ENCODE data around the gene KRT79. TPM values are rescaled to one million over a fixed set of nuclear protein-coding genes. Genes with fewer than 3 reads are reported as not detected.

The KRT79 gene
- total and polyA plus RNA-seq, 2 donors (not counting 1 experiment from before 2014, with no cell fraction given), result not detected

DNA sequence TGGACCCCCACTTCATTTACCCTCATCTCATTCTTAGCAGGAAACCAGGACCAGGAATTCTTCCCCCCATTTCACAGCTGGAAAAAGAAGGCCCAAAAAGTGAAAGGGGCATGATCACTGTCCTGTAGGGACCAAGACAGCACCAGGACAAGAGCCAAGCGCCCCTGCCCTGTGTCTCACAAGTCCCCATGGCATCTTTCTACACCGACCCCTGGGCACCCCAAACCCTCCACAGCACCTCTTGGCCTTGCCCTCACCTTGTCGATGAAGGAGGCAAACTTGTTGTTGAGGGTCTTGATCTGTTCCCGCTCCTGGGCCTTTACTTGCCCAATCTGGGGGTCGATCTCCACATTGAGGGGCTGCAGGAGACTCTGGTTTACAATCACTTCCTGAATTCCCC, 57.7 kb downstream of the KRT79 start:
- Histone ChIP-seq H3K27me3 (ENCODE audit: control insufficient read depth, insufficient read depth, low read length) (peaks cover 18% of the 10 kb centered on the region), H3K4me2 (ENCODE audit: extremely low read depth, insufficient read depth, low read length) (no peak overlapping the region)
- no peak for DNase-seq (ENCODE audit: low read depth in 2 of 2)

DNA sequence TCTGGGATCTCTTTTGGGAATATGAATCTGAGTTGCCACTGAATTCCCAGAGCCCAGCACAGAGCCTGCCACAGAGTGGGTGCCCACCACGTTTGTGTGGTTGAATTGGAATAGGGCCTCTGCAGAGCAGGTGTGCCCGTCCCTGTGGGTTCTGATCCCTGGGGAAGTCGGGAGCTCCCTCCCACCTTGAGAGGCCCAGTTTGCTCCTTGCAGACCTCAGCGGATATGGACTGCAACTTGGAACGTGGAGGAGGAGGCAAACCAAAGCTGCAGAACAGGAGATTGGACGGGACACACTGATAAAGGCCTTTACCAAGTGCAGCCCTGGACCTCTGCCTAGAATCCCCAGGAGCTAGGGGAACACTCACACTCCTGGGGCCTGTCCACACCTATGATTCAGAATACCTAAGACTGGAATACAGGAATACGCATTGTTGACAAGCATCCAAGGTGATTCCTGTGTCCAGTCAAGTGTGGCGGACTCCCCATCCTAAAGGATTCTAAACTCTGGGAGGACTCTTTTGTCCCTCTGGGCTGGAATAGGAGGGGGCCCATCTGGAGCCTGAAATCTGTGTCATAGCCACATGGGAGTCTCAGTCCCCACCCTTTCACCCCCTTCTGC, 59.4 kb downstream of the KRT79 start:
- H3K4me1 ChIP-seq (ENCODE audit: control insufficient read depth, extremely low read depth, insufficient read depth, low read length), result no peaks in the 10 kb centered on the region
- H4K20me1 ChIP-seq (ENCODE audit: control insufficient read depth, extremely low read depth, insufficient read depth, low read length), result no peaks in the 10 kb centered on the region
- H3K9me3 ChIP-seq (ENCODE audit: control insufficient read depth, insufficient read depth, low read depth, low read length), result no peaks in the 10 kb centered on the region
- H3K36me3 ChIP-seq (ENCODE audit: control insufficient read depth, insufficient read depth, low read length), result no peaks in the 10 kb centered on the region
- no peak overlapping the region for H3K27ac ChIP-seq (ENCODE audit: insufficient read depth, low read length)
- H3K4me3 ChIP-seq (replicated peaks in 1 of 4; ENCODE audit: control extremely low read depth in 1 of 4, insufficient read depth in 1 of 4, low read depth in 3 of 4, low read length in 4 of 4), result no peak overlapping the region
- peaks cover 13% of the 10 kb centered on the region for H3K27me3 ChIP-seq (ENCODE audit: control insufficient read depth, insufficient read depth, low read length)
- no peak overlapping the region for H3K9ac ChIP-seq (ENCODE audit: insufficient read depth, low read length)
- no peaks in the 10 kb centered on the region for H3K79me2 ChIP-seq (ENCODE audit: control insufficient read depth, insufficient read depth, low read length)
- DNase-seq (ENCODE audit: low read depth in 2 of 2), result no peak
- H2AFZ ChIP-seq (ENCODE audit: low read length), result no peak overlapping the region
- no peak overlapping the region for H3K4me2 ChIP-seq (ENCODE audit: extremely low read depth, insufficient read depth, low read length)
- no peak for TF ChIP-seq EZH2 (IDR thresholded peaks at IDR 0.05; ENCODE audit: low read length, missing control alignments)
- TF ChIP-seq, protein P1, sequence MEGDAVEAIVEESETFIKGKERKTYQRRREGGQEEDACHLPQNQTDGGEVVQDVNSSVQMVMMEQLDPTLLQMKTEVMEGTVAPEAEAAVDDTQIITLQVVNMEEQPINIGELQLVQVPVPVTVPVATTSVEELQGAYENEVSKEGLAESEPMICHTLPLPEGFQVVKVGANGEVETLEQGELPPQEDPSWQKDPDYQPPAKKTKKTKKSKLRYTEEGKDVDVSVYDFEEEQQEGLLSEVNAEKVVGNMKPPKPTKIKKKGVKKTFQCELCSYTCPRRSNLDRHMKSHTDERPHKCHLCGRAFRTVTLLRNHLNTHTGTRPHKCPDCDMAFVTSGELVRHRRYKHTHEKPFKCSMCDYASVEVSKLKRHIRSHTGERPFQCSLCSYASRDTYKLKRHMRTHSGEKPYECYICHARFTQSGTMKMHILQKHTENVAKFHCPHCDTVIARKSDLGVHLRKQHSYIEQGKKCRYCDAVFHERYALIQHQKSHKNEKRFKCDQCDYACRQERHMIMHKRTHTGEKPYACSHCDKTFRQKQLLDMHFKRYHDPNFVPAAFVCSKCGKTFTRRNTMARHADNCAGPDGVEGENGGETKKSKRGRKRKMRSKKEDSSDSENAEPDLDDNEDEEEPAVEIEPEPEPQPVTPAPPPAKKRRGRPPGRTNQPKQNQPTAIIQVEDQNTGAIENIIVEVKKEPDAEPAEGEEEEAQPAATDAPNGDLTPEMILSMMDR (conservative IDR thresholded peaks at IDR 0.05 in 1 of 2, IDR thresholded peaks at IDR 0.05 in 1 of 2; ENCODE audit: low read depth in 1 of 2, low read length in 2 of 2), result no peak

More for the DNA sequence above, 57.7 kb downstream of the KRT79 start:
- no peak overlapping the region for H3K4me3 ChIP-seq (replicated peaks in 1 of 4; ENCODE audit: control extremely low read depth in 1 of 4, insufficient read depth in 1 of 4, low read depth in 3 of 4, low read length in 4 of 4)
- no peaks in the 10 kb centered on the region for H3K4me1 ChIP-seq (ENCODE audit: control insufficient read depth, extremely low read depth, insufficient read depth, low read length)
- H4K20me1 ChIP-seq (ENCODE audit: control insufficient read depth, extremely low read depth, insufficient read depth, low read length), result no peaks in the 10 kb centered on the region
- no peak for TF ChIP-seq EZH2 (IDR thresholded peaks at IDR 0.05; ENCODE audit: low read length, missing control alignments)
- TF ChIP-seq, protein P1 (conservative IDR thresholded peaks at IDR 0.05 in 1 of 2, IDR thresholded peaks at IDR 0.05 in 1 of 2; ENCODE audit: low read depth in 1 of 2, low read length in 2 of 2), result no peak
- H3K9ac ChIP-seq (ENCODE audit: insufficient read depth, low read length), result no peak overlapping the region
- H3K27ac ChIP-seq (ENCODE audit: insufficient read depth, low read length), result no peak overlapping the region
- H2AFZ ChIP-seq (ENCODE audit: low read length), result no peak overlapping the region
- H3K79me2 ChIP-seq (ENCODE audit: control insufficient read depth, insufficient read depth, low read length), result no peaks in the 10 kb centered on the region
- H3K9me3 ChIP-seq (ENCODE audit: control insufficient read depth, insufficient read depth, low read depth, low read length), result no peaks in the 10 kb centered on the region
- H3K36me3 ChIP-seq (ENCODE audit: control insufficient read depth, insufficient read depth, low read length), result no peaks in the 10 kb centered on the region

DNA sequence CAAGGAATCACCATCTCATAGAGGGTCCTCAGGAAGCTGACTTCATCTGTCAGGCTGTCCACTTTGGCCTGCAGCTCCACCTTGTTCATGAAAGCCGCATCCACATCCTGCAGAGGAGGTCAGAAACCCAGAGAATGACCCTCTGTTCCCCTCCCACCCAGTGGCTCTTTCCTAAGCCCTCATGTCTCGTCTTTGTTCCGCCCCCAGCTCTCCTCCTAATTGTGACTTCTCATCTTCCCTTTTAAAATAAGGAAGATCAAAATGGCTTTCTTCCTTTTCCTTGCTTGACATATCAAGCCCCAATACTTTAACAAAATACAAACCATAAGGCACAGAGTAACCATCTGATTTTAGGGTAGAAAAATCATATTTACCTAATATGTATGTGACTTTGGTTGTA, 61.3 kb downstream of the KRT79 start:
- H3K9ac ChIP-seq (ENCODE audit: insufficient read depth, low read length), result no peak overlapping the region
- H4K20me1 ChIP-seq (ENCODE audit: control insufficient read depth, extremely low read depth, insufficient read depth, low read length), result no peaks in the 10 kb centered on the region
- no peak overlapping the region for H2AFZ ChIP-seq (ENCODE audit: low read length)
- H3K79me2 ChIP-seq (ENCODE audit: control insufficient read depth, insufficient read depth, low read length), result no peaks in the 10 kb centered on the region
- H3K36me3 ChIP-seq (ENCODE audit: control insufficient read depth, insufficient read depth, low read length), result no peaks in the 10 kb centered on the region
- DNase-seq (ENCODE audit: low read depth in 2 of 2), result no peak
- no peak overlapping the region for H3K27ac ChIP-seq (ENCODE audit: insufficient read depth, low read length)
- peaks cover 12% of the 10 kb centered on the region for H3K27me3 ChIP-seq (ENCODE audit: control insufficient read depth, insufficient read depth, low read length)
- no peaks in the 10 kb centered on the region for H3K4me1 ChIP-seq (ENCODE audit: control insufficient read depth, extremely low read depth, insufficient read depth, low read length)
- TF ChIP-seq, protein P1 (conservative IDR thresholded peaks at IDR 0.05 in 1 of 2, IDR thresholded peaks at IDR 0.05 in 1 of 2; ENCODE audit: low read depth in 1 of 2, low read length in 2 of 2), result no peak
- no peak for TF ChIP-seq EZH2 (IDR thresholded peaks at IDR 0.05; ENCODE audit: low read length, missing control alignments)
- no peaks in the 10 kb centered on the region for H3K9me3 ChIP-seq (ENCODE audit: control insufficient read depth, insufficient read depth, low read depth, low read length)
- H3K4me2 ChIP-seq (ENCODE audit: extremely low read depth, insufficient read depth, low read length), result no peak overlapping the region
- no peak overlapping the region for H3K4me3 ChIP-seq (replicated peaks in 1 of 4; ENCODE audit: control extremely low read depth in 1 of 4, insufficient read depth in 1 of 4, low read depth in 3 of 4, low read length in 4 of 4)

Data from fibroblast of lung (primary cell).